Measurements from ENCODE around the gene TCEA2. TPM values are rescaled to one million over a fixed set of nuclear protein-coding genes. Genes with fewer than 3 reads are reported as not detected.

TCEA2 gene
- total and polyA plus RNA-seq, 2 of the 13 experiments (the other 11 are each of a cell fraction or from before 2014, with no cell fraction given): 28.1 to 33.7 TPM

GRCh38 chr20:64024141-64024990 lies 38.6 kb upstream of the TCEA2 start (continued):
- TF ChIP-seq BRD4 (CRISPR knock-in tag; IDR thresholded peaks at IDR 0.05) (peak; percentile 98), ZNF761 (CRISPR knock-in tag; conservative IDR thresholded peaks at IDR 0.05) (0 out of 2 replicates have a peak, but pooled peaks have one; percentile 48), FOXC1 (CRISPR knock-in tag; IDR thresholded peaks at IDR 0.05; ENCODE audit: borderline replicate concordance) (peak; percentile 64; the same call in 1 of the 2 replicates), KDM6A (CRISPR knock-in tag; IDR thresholded peaks at IDR 0.05; ENCODE audit: low read depth) (peak; percentile 79; the same call in 1 of the 2 replicates), ETV6 (CRISPR knock-in tag; conservative IDR thresholded peaks at IDR 0.05) (peak; percentile 66; the same call in 1 of the 2 replicates), MTA1 (CRISPR knock-in tag; IDR thresholded peaks at IDR 0.05; ENCODE audit: borderline replicate concordance) (peak; percentile 96; the same call in 1 of the 2 replicates), KLF13 (CRISPR knock-in tag; IDR thresholded peaks at IDR 0.05) (0 out of 2 replicates have a peak, but pooled peaks have one; percentile 76), RCOR2 (CRISPR knock-in tag; IDR thresholded peaks at IDR 0.05) (0 out of 2 replicates have a peak, but pooled peaks have one; percentile 80), ZNF33A (CRISPR knock-in tag; IDR thresholded peaks at IDR 0.05; ENCODE audit: borderline replicate concordance) (no peak), RARG (CRISPR knock-in tag; IDR thresholded peaks at IDR 0.05; ENCODE audit: low read depth) (no peak), ZNF660 (CRISPR knock-in tag; IDR thresholded peaks at IDR 0.05; ENCODE audit: borderline replicate concordance, low read depth) (no peak), ZNF350 (CRISPR knock-in tag; IDR thresholded peaks at IDR 0.05; ENCODE audit: borderline replicate concordance, low read depth) (no peak; the same call in 1 of the 2 replicates), HNRNPH1 (optimal IDR thresholded peaks at IDR 0.05; ENCODE audit: low read depth, low read length) (no peak), FOXP4 (CRISPR knock-in tag; IDR thresholded peaks at IDR 0.05) (peak; percentile 73), E2F1 (CRISPR knock-in tag; IDR thresholded peaks at IDR 0.05) (no peak)
- TF ChIP-seq, protein P1, sequence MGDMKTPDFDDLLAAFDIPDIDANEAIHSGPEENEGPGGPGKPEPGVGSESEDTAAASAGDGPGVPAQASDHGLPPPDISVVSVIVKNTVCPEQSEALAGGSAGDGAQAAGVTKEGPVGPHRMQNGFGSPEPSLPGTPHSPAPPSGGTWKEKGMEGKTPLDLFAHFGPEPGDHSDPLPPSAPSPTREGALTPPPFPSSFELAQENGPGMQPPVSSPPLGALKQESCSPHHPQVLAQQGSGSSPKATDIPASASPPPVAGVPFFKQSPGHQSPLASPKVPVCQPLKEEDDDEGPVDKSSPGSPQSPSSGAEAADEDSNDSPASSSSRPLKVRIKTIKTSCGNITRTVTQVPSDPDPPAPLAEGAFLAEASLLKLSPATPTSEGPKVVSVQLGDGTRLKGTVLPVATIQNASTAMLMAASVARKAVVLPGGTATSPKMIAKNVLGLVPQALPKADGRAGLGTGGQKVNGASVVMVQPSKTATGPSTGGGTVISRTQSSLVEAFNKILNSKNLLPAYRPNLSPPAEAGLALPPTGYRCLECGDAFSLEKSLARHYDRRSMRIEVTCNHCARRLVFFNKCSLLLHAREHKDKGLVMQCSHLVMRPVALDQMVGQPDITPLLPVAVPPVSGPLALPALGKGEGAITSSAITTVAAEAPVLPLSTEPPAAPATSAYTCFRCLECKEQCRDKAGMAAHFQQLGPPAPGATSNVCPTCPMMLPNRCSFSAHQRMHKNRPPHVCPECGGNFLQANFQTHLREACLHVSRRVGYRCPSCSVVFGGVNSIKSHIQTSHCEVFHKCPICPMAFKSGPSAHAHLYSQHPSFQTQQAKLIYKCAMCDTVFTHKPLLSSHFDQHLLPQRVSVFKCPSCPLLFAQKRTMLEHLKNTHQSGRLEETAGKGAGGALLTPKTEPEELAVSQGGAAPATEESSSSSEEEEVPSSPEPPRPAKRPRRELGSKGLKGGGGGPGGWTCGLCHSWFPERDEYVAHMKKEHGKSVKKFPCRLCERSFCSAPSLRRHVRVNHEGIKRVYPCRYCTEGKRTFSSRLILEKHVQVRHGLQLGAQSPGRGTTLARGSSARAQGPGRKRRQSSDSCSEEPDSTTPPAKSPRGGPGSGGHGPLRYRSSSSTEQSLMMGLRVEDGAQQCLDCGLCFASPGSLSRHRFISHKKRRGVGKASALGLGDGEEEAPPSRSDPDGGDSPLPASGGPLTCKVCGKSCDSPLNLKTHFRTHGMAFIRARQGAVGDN (CRISPR knock-in tag; IDR thresholded peaks at IDR 0.05): peak; percentile 92
- TF ChIP-seq, protein P2, sequence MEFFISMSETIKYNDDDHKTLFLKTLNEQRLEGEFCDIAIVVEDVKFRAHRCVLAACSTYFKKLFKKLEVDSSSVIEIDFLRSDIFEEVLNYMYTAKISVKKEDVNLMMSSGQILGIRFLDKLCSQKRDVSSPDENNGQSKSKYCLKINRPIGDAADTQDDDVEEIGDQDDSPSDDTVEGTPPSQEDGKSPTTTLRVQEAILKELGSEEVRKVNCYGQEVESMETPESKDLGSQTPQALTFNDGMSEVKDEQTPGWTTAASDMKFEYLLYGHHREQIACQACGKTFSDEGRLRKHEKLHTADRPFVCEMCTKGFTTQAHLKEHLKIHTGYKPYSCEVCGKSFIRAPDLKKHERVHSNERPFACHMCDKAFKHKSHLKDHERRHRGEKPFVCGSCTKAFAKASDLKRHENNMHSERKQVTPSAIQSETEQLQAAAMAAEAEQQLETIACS (CRISPR knock-in tag; IDR thresholded peaks at IDR 0.05): 0 out of 2 replicates have a peak, but pooled peaks have one; percentile 15
